ENCODE measurements around the gene EBLN1. TPM values are rescaled to one million over a fixed set of nuclear protein-coding genes. Genes with fewer than 3 reads are reported as not detected.

EBLN1 gene
- total RNA-seq, 2 donors from 2014 or later: not detected

DNA sequence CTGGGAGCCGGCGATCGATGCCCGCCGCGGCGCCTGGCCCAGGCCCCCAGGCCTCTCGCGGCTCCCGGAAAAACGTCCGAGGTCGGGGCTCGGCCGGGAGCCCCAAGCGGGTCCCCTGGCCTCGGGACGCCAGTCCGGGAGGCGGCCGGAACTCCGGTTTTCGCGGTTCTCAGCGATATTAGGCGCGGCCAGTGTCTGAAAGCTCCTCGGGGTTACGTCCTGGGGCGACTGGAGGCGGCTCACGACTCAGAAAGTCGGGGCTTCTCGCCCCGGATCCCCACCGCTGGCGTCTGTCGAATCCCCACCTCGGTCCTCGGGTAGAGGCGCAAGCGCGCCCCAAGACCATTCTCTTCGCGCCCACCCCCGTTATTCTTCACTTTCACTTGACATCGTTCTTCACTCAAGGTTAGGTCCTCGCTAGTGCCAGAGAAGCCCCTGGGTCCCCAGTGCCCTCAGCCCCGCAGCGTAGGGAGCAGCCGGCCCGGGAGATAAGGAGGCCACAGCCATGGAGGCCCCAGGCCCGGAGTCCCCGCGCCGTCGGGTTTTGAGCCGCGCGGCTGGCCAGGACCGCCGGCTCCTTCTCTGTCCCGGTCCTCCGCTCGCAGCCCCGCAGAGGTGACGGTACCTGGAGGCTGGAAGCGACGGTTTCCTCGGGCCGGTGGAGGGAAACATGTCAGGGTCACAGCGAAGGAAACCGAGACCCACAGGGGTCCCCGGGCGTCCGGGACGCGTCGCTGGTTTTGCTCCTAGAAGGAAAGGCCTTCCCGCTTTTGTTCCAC, 35.2 kb upstream of the EBLN1 start:
- peaks cover 2% of the 10 kb centered on the region for H3K4me1 Mint-ChIP-seq
- no peak overlapping the region for H3K27ac Mint-ChIP-seq
- Histone ChIP-seq H3K27me3 (ENCODE audit: control insufficient read depth, insufficient read depth, low read length, poor library complexity, severe bottlenecking) (peaks cover 86% of the 10 kb centered on the region), H3K27ac (ENCODE audit: low read depth, low read length) (no peak overlapping the region), H3K9ac (ENCODE audit: extremely low read depth, low read length, poor library complexity, severe bottlenecking) (no peak overlapping the region), H3K4me3 (ENCODE audit: low read length) (peak overlapping the region; percentile 82), H3K36me3 (ENCODE audit: control insufficient read depth, insufficient read depth, low read length) (no peaks in the 10 kb centered on the region), H3K9me3 (ENCODE audit: control insufficient read depth, low read length) (no peaks in the 10 kb centered on the region), H3K4me1 (ENCODE audit: control insufficient read depth, insufficient read depth, low read length) (no peaks in the 10 kb centered on the region)
- DNase-seq: peak; percentile 77
- H3K4me3 Mint-ChIP-seq: peak overlapping the region; percentile 69
- 3 to 4% methylated on average over 39 to 80 of the region's 80 CpGs for WGBS, 2 experiments (ENCODE audit: insufficient coverage in 1 of 2, insufficient read length in 1 of 2)
- peaks cover 90% of the 10 kb centered on the region for H3K27me3 Mint-ChIP-seq (ENCODE audit: insufficient read depth)
- H3K9me3 Mint-ChIP-seq: no peaks in the 10 kb centered on the region
- TF ChIP-seq, protein P1, sequence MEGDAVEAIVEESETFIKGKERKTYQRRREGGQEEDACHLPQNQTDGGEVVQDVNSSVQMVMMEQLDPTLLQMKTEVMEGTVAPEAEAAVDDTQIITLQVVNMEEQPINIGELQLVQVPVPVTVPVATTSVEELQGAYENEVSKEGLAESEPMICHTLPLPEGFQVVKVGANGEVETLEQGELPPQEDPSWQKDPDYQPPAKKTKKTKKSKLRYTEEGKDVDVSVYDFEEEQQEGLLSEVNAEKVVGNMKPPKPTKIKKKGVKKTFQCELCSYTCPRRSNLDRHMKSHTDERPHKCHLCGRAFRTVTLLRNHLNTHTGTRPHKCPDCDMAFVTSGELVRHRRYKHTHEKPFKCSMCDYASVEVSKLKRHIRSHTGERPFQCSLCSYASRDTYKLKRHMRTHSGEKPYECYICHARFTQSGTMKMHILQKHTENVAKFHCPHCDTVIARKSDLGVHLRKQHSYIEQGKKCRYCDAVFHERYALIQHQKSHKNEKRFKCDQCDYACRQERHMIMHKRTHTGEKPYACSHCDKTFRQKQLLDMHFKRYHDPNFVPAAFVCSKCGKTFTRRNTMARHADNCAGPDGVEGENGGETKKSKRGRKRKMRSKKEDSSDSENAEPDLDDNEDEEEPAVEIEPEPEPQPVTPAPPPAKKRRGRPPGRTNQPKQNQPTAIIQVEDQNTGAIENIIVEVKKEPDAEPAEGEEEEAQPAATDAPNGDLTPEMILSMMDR (conservative IDR thresholded peaks at IDR 0.05): no peak
- no peaks in the 10 kb centered on the region for H3K36me3 Mint-ChIP-seq (ENCODE audit: low read depth)

DNA sequence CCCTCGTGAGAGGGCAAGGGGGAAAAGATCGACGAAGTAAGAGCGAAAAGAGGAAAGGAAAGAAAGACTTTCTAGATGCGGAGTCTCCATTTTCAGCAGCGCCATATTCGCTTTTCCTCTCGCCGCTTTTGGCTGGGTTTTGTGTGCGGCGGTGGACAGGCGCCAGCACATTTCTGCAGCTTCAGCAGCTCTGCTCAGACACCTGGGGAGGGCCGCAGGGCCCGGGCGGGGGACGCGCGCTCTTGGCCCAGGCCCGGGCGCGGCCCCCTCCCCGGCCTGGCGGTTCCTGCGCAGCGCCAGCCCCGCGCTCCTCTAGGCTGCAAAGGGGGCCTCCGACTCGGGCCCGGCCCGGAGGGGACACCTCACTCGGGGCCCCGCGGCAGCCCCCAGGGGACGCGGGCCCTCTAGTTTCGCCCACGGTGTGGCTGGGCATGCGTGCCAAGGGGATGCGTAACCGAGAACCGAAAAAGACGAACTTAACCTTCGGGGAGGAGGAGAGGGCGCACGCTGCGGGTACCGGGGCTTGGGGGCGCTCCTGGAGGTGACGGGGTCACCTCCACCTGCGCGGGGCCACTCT, 34.5 kb upstream of the EBLN1 start:
- H3K27me3 Mint-ChIP-seq (ENCODE audit: insufficient read depth): peaks cover 90% of the 10 kb centered on the region
- H3K9ac ChIP-seq (ENCODE audit: extremely low read depth, low read length, poor library complexity, severe bottlenecking): no peak overlapping the region
- H3K4me3 Mint-ChIP-seq: peak overlapping the region; percentile 69
- no peaks in the 10 kb centered on the region for H3K9me3 Mint-ChIP-seq
- no peaks in the 10 kb centered on the region for H3K36me3 Mint-ChIP-seq (ENCODE audit: low read depth)
- no peaks in the 10 kb centered on the region for H3K9me3 ChIP-seq (ENCODE audit: control insufficient read depth, low read length)
- 1% methylated on average over 34 to 52 of the region's 52 CpGs for WGBS, 2 experiments (ENCODE audit: insufficient coverage in 1 of 2, insufficient read length in 1 of 2)
- TF ChIP-seq, protein P1 (conservative IDR thresholded peaks at IDR 0.05): no peak
- no peaks in the 10 kb centered on the region for H3K36me3 ChIP-seq (ENCODE audit: control insufficient read depth, insufficient read depth, low read length)
- H3K4me3 ChIP-seq (ENCODE audit: low read length): peak overlapping the region; percentile 82
- DNase-seq: peak; percentile 75
- no peaks in the 10 kb centered on the region for H3K4me1 ChIP-seq (ENCODE audit: control insufficient read depth, insufficient read depth, low read length)
- peak overlapping the region; percentile 74 for H3K27ac Mint-ChIP-seq
- H3K27me3 ChIP-seq (ENCODE audit: control insufficient read depth, insufficient read depth, low read length, poor library complexity, severe bottlenecking): peaks cover 79% of the 10 kb centered on the region
- no peak overlapping the region for H3K27ac ChIP-seq (ENCODE audit: low read depth, low read length)
- H3K4me1 Mint-ChIP-seq: peaks cover 2% of the 10 kb centered on the region

GRCh38 chr10:22251751-22252223, 34.0 kb upstream of the EBLN1 start:
- DNase-seq: peak; percentile 74
- H3K4me3 Mint-ChIP-seq: peak overlapping the region; percentile 69
- H3K9me3 ChIP-seq (ENCODE audit: control insufficient read depth, low read length): no peaks in the 10 kb centered on the region
- no peak overlapping the region for H3K27ac ChIP-seq (ENCODE audit: low read depth, low read length)
- H3K9ac ChIP-seq (ENCODE audit: extremely low read depth, low read length, poor library complexity, severe bottlenecking): no peak overlapping the region
- no peaks in the 10 kb centered on the region for H3K9me3 Mint-ChIP-seq
- peaks cover 90% of the 10 kb centered on the region for H3K27me3 Mint-ChIP-seq (ENCODE audit: insufficient read depth)
- TF ChIP-seq, protein P1 (conservative IDR thresholded peaks at IDR 0.05): no peak
- H3K36me3 Mint-ChIP-seq (ENCODE audit: low read depth): no peaks in the 10 kb centered on the region
- H3K4me3 ChIP-seq (ENCODE audit: low read length): peak overlapping the region; percentile 82
- H3K27ac Mint-ChIP-seq: peak overlapping the region; percentile 74
- no peaks in the 10 kb centered on the region for H3K36me3 ChIP-seq (ENCODE audit: control insufficient read depth, insufficient read depth, low read length)
- no peaks in the 10 kb centered on the region for H3K4me1 ChIP-seq (ENCODE audit: control insufficient read depth, insufficient read depth, low read length)
- peaks cover 2% of the 10 kb centered on the region for H3K4me1 Mint-ChIP-seq
- 0 to 1% methylated on average over 14 to 26 of the region's 28 CpGs for WGBS, 2 experiments (ENCODE audit: insufficient coverage in 1 of 2, insufficient read length in 1 of 2)
- H3K27me3 ChIP-seq (ENCODE audit: control insufficient read depth, insufficient read depth, low read length, poor library complexity, severe bottlenecking): peaks cover 74% of the 10 kb centered on the region
